ENCODE results near the gene VGF. TPM values are rescaled to one million over a fixed set of nuclear protein-coding genes. Genes with fewer than 3 reads are reported as not detected.

Gene VGF
- polyA plus RNA-seq, 3 donors, result 0.22 to 8.6 TPM; not detected in 1

Other genes starting within 250 kb of the VGF start
- 1 to 10 TPM in 2 of 3 donors, under 1 TPM in 1; 0.58 to 2.5 (median 1.1) TPM for gene MUC3A, start 216.0 kb downstream of the VGF start, polyA plus RNA-seq
- gene MUC12, start 196.0 kb downstream of the VGF start, polyA plus RNA-seq, result 1 to 10 TPM in 1 of 3 donors, under 1 TPM in 1, not detected in 1; 0.70 to 1.7 TPM
- under 1 TPM; under 0.01 TPM for gene MUC17, start 145.5 kb downstream of the VGF start, polyA plus RNA-seq
- gene TRIM56, start 80.1 kb downstream of the VGF start, polyA plus RNA-seq, result 10 to 100 TPM in 2 of 3 donors, 1 to 10 TPM in 1; 6.7 to 23.1 (median 10.2) TPM
- gene SERPINE1, start 38.5 kb downstream of the VGF start, polyA plus RNA-seq, result 100 to 1,000 TPM in 1 of 3 donors, 10 to 100 TPM in 2; 17.2 to 110 (median 29.5) TPM
- gene AP1S1, start 11.1 kb downstream of the VGF start, polyA plus RNA-seq, result 10 to 100 TPM; 25.2 to 42.6 (median 32.5) TPM
- gene NAT16, start 14.7 kb upstream of the VGF start, polyA plus RNA-seq, result under 1 TPM in 1 of 3 donors, not detected in 2; 0.35 TPM
- gene MOGAT3, start 35.5 kb upstream of the VGF start, polyA plus RNA-seq, result not detected
- 10 to 100 TPM; 34.0 to 49.1 (median 48.6) TPM for gene PLOD3, start 52.0 kb upstream of the VGF start, polyA plus RNA-seq
- gene ZNHIT1, start 52.6 kb upstream of the VGF start, polyA plus RNA-seq, result 100 to 1,000 TPM in 2 of 3 donors, 10 to 100 TPM in 1; 51.5 to 140 (median 100) TPM
- 10 to 100 TPM in 2 of 3 donors, 1 to 10 TPM in 1; 6.1 to 29.1 (median 22.9) TPM for gene CLDN15, start 72.2 kb upstream of the VGF start, polyA plus RNA-seq
- gene FIS1, start 79.5 kb upstream of the VGF start, polyA plus RNA-seq, result 100 to 1,000 TPM; 177 to 416 (median 341) TPM
- gene IFT22, start 156.2 kb upstream of the VGF start, polyA plus RNA-seq, result 10 to 100 TPM; 12.6 to 23.3 (median 14.2) TPM
- gene COL26A1, start 197.3 kb upstream of the VGF start, polyA plus RNA-seq, result 1 to 10 TPM in 1 of 3 donors, under 1 TPM in 2; 0.01 to 1.1 (median 0.11) TPM